ENCODE data around the gene DNM2. TPM values are rescaled to one million over a fixed set of nuclear protein-coding genes. Genes with fewer than 3 reads are reported as not detected.
A peak's percentile ranks its signal among the peaks of the same experiment; 100 is the strongest.

DNM2 gene
- total and polyA plus RNA-seq, 2 of the 13 experiments (the other 11 are each of a cell fraction or from before 2014, with no cell fraction given) = 41.7 to 59.8 TPM

DNA sequence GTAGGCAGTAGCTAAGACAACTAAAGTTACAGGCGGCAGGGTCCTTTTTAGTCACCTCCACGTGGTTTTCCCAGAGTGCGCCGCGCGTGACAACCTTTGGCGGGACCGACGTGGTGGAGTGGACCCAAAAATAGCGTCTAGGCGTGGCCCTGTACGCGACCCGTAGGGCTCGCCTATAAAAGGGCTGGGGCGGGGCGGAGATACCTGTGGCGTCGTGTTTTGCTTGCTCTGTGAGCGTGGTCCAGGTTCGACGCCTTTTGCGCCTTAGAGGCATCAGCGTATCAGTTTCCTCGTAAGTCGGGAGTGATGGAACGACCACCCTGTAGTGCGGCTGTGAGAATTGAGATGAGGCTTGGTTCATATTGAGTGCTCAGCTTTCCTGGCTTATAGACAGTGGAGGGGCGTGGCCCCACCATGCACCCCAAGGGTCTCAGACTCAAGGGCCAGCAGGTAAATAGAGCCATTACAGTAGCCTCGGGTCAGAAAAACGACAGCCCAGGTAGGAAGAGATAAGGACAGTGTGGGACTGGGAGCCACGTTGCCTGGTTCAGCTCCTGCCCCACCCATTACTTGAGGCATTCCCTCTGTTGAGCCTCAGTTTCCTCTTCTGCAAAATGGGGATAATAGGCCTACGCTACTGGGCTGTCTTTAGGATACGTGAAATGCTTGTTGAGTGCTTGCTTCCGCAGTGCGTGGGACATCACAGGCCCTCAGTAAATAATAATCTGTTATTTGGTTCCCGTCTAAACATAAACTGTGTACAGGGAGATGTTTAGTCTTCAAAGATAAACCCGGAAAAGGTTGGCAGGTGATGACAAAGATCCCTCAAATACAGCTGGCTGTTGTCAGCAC lies 118.8 kb downstream of the DNM2 start (continued):
- TF ChIP-seq, protein P1, sequence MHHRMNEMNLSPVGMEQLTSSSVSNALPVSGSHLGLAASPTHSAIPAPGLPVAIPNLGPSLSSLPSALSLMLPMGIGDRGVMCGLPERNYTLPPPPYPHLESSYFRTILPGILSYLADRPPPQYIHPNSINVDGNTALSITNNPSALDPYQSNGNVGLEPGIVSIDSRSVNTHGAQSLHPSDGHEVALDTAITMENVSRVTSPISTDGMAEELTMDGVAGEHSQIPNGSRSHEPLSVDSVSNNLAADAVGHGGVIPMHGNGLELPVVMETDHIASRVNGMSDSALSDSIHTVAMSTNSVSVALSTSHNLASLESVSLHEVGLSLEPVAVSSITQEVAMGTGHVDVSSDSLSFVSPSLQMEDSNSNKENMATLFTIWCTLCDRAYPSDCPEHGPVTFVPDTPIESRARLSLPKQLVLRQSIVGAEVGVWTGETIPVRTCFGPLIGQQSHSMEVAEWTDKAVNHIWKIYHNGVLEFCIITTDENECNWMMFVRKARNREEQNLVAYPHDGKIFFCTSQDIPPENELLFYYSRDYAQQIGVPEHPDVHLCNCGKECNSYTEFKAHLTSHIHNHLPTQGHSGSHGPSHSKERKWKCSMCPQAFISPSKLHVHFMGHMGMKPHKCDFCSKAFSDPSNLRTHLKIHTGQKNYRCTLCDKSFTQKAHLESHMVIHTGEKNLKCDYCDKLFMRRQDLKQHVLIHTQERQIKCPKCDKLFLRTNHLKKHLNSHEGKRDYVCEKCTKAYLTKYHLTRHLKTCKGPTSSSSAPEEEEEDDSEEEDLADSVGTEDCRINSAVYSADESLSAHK (CRISPR knock-in tag; IDR thresholded peaks at IDR 0.05; ENCODE audit: borderline replicate concordance) = no peak
- TF ChIP-seq ZBTB38 (CRISPR knock-in tag; IDR thresholded peaks at IDR 0.05) (peak; percentile 99), RBFOX2 (IDR thresholded peaks at IDR 0.05; ENCODE audit: low read depth, low read length) (no peak), ZNF891 (CRISPR knock-in tag; IDR thresholded peaks at IDR 0.05) (peak; percentile 66; the same call in 1 of the 2 replicates), TARDBP (CRISPR knock-in tag; IDR thresholded peaks at IDR 0.05) (peak; percentile 5; the same call in 1 of the 2 replicates), TSC22D2 (CRISPR knock-in tag; IDR thresholded peaks at IDR 0.05; ENCODE audit: borderline replicate concordance) (no peak), ZMYM4 (CRISPR knock-in tag; IDR thresholded peaks at IDR 0.05) (peak; percentile 56), TEAD2 (CRISPR knock-in tag; IDR thresholded peaks at IDR 0.05) (no peak), ZNF816 (CRISPR knock-in tag; IDR thresholded peaks at IDR 0.05; ENCODE audit: borderline replicate concordance) (no peak; the same call in 1 of the 2 replicates), ZFYVE20 (CRISPR knock-in tag; IDR thresholded peaks at IDR 0.05; ENCODE audit: borderline replicate concordance, low read depth) (0 out of 2 replicates have a peak, but pooled peaks have one; percentile 47), WIZ (CRISPR knock-in tag; IDR thresholded peaks at IDR 0.05) (no peak), ZNF747 (CRISPR knock-in tag; IDR thresholded peaks at IDR 0.05; ENCODE audit: borderline replicate concordance) (peak; percentile 31; the same call in 1 of the 2 replicates), DNMT1 (CRISPR knock-in tag; IDR thresholded peaks at IDR 0.05) (no peak), ZNF350 (CRISPR knock-in tag; IDR thresholded peaks at IDR 0.05; ENCODE audit: borderline replicate concordance, low read depth) (peak; percentile 88; the same call in 1 of the 2 replicates), EEA1 (CRISPR knock-in tag; IDR thresholded peaks at IDR 0.05; ENCODE audit: borderline replicate concordance) (no peak), KDM4B (CRISPR knock-in tag; IDR thresholded peaks at IDR 0.05) (no peak), ZFY (CRISPR knock-in tag; IDR thresholded peaks at IDR 0.05) (no peak), ZNF550 (CRISPR knock-in tag; IDR thresholded peaks at IDR 0.05; ENCODE audit: borderline replicate concordance) (no peak), RORA (CRISPR knock-in tag; IDR thresholded peaks at IDR 0.05) (no peak), SRF (IDR thresholded peaks at IDR 0.05; ENCODE audit: low read depth, low read length) (peak; percentile 28; the same call in 1 of the 2 replicates), ZNF431 (CRISPR knock-in tag; IDR thresholded peaks at IDR 0.05; ENCODE audit: borderline replicate concordance, low read depth) (no peak), SAFB2 (CRISPR knock-in tag; IDR thresholded peaks at IDR 0.05; ENCODE audit: borderline replicate concordance, low read depth) (no peak), ATAD3A (CRISPR knock-in tag; IDR thresholded peaks at IDR 0.05) (no peak), ZNF44 (CRISPR knock-in tag; IDR thresholded peaks at IDR 0.05) (peak; percentile 71; the same call in 1 of the 2 replicates), ZNF33B (CRISPR knock-in tag; IDR thresholded peaks at IDR 0.05) (peak; percentile 81; the same call in 1 of the 2 replicates)
- TF ChIP-seq, protein P2, sequence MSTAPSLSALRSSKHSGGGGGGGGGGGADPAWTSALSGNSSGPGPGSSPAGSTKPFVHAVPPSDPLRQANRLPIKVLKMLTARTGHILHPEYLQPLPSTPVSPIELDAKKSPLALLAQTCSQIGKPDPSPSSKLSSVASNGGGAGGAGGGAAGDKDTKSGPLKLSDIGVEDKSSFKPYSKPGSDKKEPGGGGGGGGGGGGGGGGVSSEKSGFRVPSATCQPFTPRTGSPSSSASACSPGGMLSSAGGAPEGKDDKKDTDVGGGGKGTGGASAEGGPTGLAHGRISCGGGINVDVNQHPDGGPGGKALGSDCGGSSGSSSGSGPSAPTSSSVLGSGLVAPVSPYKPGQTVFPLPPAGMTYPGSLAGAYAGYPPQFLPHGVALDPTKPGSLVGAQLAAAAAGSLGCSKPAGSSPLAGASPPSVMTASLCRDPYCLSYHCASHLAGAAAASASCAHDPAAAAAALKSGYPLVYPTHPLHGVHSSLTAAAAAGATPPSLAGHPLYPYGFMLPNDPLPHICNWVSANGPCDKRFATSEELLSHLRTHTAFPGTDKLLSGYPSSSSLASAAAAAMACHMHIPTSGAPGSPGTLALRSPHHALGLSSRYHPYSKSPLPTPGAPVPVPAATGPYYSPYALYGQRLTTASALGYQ (CRISPR knock-in tag; IDR thresholded peaks at IDR 0.05) = 0 out of 2 replicates have a peak, but pooled peaks have one; percentile 31

Data from HepG2 (cell line).